ENCODE results near the gene GPSM3. TPM values are rescaled to one million over a fixed set of nuclear protein-coding genes. Genes with fewer than 3 reads are reported as not detected.
"Not testable (repeated sequence)": the region's sequence is repeated elsewhere in the genome, so short reads cannot be mapped to it uniquely, and the experiment has no call there.

Gene GPSM3
- total and polyA plus RNA-seq, 4 donors, result 4.6 to 9.9 (median 9.5) TPM

- H3K36me3 ChIP-seq (ENCODE audit: control insufficient read depth, insufficient read depth, low read length), result peaks cover 28% of the 10 kb centered on the region
- WGBS (ENCODE audit: insufficient coverage), result 0% methylated on average over 8 of the region's 23 CpGs
- H3K27me3 ChIP-seq (ENCODE audit: control insufficient read depth, insufficient read depth, low read length), result no peaks in the 10 kb centered on the region
- H3K4me3 ChIP-seq (ENCODE audit: low read depth, low read length), result peak overlapping the region; percentile 77
- no peaks in the 10 kb centered on the region for H3K9me3 ChIP-seq (ENCODE audit: control insufficient read depth, insufficient read depth, low read length)
- H3K4me1 ChIP-seq (ENCODE audit: control insufficient read depth, insufficient read depth, low read length), result peaks cover 53% of the 10 kb centered on the region
- no peak for DNase-seq (ENCODE audit: low read depth in 4 of 6, low spot score in 6 of 6)
- H3K27ac ChIP-seq (ENCODE audit: low read depth, low read length), result peak overlapping the region; percentile 87
Measured at GRCh38 chr6:32189742-32190053, 2.7 kb downstream of the GPSM3 start.

DNA sequence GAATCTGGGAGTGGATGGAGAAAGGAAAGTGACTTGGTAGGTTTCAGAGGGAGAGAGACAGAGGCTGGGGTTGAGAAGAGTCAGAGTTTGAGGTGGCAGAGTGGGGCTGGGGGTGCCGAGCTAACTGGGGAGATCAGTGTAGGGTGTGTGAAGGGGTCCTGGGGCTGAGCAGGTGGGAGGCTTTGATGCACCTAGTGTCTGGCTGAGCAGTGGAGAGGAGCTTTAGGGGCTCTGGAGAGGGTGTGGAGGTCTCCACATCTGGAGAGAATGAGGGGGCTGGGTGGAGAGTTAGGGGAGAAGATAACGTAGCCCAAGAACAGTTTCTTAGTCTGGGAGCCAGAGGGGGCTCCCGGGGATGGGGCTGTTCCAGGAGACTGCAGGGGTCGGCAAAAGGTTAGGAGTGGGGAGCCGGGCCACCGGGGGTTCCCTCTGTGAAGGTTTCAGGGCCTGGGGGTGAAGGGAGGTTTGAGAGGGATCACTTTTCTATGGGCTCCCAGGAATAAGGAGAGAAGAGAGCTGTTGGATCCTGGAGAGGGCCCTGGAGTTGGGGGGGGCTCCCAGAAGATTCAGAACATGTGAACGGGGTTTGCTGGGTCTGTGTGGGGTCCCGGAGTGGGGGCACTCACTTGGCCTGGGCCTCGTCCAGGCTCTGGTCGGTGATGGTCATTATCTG is 3.2 kb downstream of the GPSM3 start:
- DNase-seq (ENCODE audit: low read depth in 4 of 6, low spot score in 6 of 6), result peak in 2 of 6 donors; percentile 25 to 26
- H3K9me3 ChIP-seq (ENCODE audit: control insufficient read depth, insufficient read depth, low read length), result no peaks in the 10 kb centered on the region
- H3K4me1 ChIP-seq (ENCODE audit: control insufficient read depth, insufficient read depth, low read length), result peaks cover 49% of the 10 kb centered on the region
- peaks cover 30% of the 10 kb centered on the region for H3K36me3 ChIP-seq (ENCODE audit: control insufficient read depth, insufficient read depth, low read length)
- peak overlapping the region; percentile 77 for H3K4me3 ChIP-seq (ENCODE audit: low read depth, low read length)
- H3K27ac ChIP-seq (ENCODE audit: low read depth, low read length), result peak overlapping the region; percentile 87
- no peaks in the 10 kb centered on the region for H3K27me3 ChIP-seq (ENCODE audit: control insufficient read depth, insufficient read depth, low read length)
- WGBS (ENCODE audit: insufficient coverage), result under 1% methylated on average over 10 of the region's 10 CpGs

- peak in 1 of 6 donors; percentile 20 for DNase-seq (ENCODE audit: low read depth in 4 of 6, low spot score in 6 of 6)
- WGBS (ENCODE audit: insufficient coverage), result 13% methylated on average over 8 of the region's 13 CpGs
- H3K27ac ChIP-seq (ENCODE audit: low read depth, low read length), result peak overlapping the region; percentile 87
- no peaks in the 10 kb centered on the region for H3K9me3 ChIP-seq (ENCODE audit: control insufficient read depth, insufficient read depth, low read length)
- no peaks in the 10 kb centered on the region for H3K27me3 ChIP-seq (ENCODE audit: control insufficient read depth, insufficient read depth, low read length)
- peaks cover 37% of the 10 kb centered on the region for H3K36me3 ChIP-seq (ENCODE audit: control insufficient read depth, insufficient read depth, low read length)
- H3K4me3 ChIP-seq (ENCODE audit: low read depth, low read length), result peak overlapping the region; percentile 77
- H3K4me1 ChIP-seq (ENCODE audit: control insufficient read depth, insufficient read depth, low read length), result peaks cover 49% of the 10 kb centered on the region
Measured at GRCh38 chr6:32188381-32189068, 3.9 kb downstream of the GPSM3 start.

GRCh38 chr6:32187725-32188380 is 4.6 kb downstream of the GPSM3 start:
- Histone ChIP-seq H3K27ac (ENCODE audit: low read depth, low read length) (peak overlapping the region; percentile 87), H3K36me3 (ENCODE audit: control insufficient read depth, insufficient read depth, low read length) (peaks cover 44% of the 10 kb centered on the region), H3K4me1 (ENCODE audit: control insufficient read depth, insufficient read depth, low read length) (peaks cover 49% of the 10 kb centered on the region), H3K4me3 (ENCODE audit: low read depth, low read length) (peak overlapping the region; percentile 77)
- not testable (repeated sequence) for DNase-seq (ENCODE audit: low read depth in 4 of 6, low spot score in 6 of 6); H3K9me3 ChIP-seq (ENCODE audit: control insufficient read depth, insufficient read depth, low read length); H3K27me3 ChIP-seq (ENCODE audit: control insufficient read depth, insufficient read depth, low read length)
- WGBS (ENCODE audit: insufficient coverage), result 87% methylated on average over 6 of the region's 18 CpGs

- Histone ChIP-seq H3K27ac (ENCODE audit: low read depth, low read length) (no peak overlapping the region), H3K4me1 (ENCODE audit: control insufficient read depth, insufficient read depth, low read length) (peaks cover 47% of the 10 kb centered on the region), H3K4me3 (ENCODE audit: low read depth, low read length) (no peak overlapping the region), H3K27me3 (ENCODE audit: control insufficient read depth, insufficient read depth, low read length) (no peaks in the 10 kb centered on the region), H3K9me3 (ENCODE audit: control insufficient read depth, insufficient read depth, low read length) (no peaks in the 10 kb centered on the region), H3K36me3 (ENCODE audit: control insufficient read depth, insufficient read depth, low read length) (peaks cover 51% of the 10 kb centered on the region)
- DNase-seq (ENCODE audit: low read depth in 4 of 6, low spot score in 6 of 6), result no peak
- 86% methylated on average over 7 of the region's 12 CpGs for WGBS (ENCODE audit: insufficient coverage)
Measured at GRCh38 chr6:32187009-32187709, 5.3 kb downstream of the GPSM3 start.

- H3K27me3 ChIP-seq (ENCODE audit: control insufficient read depth, insufficient read depth, low read length); H3K9me3 ChIP-seq (ENCODE audit: control insufficient read depth, insufficient read depth, low read length); H3K4me3 ChIP-seq (ENCODE audit: low read depth, low read length); DNase-seq (ENCODE audit: low read depth in 4 of 6, low spot score in 6 of 6); H3K27ac ChIP-seq (ENCODE audit: low read depth, low read length): not testable (repeated sequence)
- H3K4me1 ChIP-seq (ENCODE audit: control insufficient read depth, insufficient read depth, low read length), result peaks cover 41% of the 10 kb centered on the region
- peaks cover 58% of the 10 kb centered on the region for H3K36me3 ChIP-seq (ENCODE audit: control insufficient read depth, insufficient read depth, low read length)
- 87% methylated on average over 5 of the region's 10 CpGs for WGBS (ENCODE audit: insufficient coverage)
Measured at GRCh38 chr6:32186151-32186840, 6.1 kb downstream of the GPSM3 start.

DNA sequence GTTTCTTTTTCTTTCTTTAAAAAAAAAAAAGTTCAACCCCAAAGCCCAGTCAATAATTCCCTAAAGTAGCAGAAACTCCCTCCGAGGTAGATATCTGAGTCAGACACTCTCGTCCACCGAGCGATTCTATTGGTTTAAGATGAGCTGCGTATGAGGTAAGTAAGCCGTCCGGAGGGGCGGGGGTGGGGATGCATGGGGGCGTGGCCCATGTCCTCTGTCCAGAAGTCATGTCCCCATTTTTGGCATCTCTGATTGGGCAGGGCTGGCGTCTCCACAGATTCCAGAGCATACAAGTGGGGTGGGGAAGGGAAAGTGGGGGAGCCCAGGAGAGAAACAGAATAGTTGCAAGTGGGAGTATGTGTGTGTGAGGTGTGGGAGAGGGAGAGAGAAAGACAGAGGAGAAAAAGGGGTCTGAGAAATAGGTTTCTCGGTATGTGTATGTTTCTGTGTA is 6.7 kb downstream of the GPSM3 start:
- H3K27ac ChIP-seq (ENCODE audit: low read depth, low read length); H3K4me3 ChIP-seq (ENCODE audit: low read depth, low read length); H3K9me3 ChIP-seq (ENCODE audit: control insufficient read depth, insufficient read depth, low read length); H3K27me3 ChIP-seq (ENCODE audit: control insufficient read depth, insufficient read depth, low read length): not testable (repeated sequence)
- peaks cover 35% of the 10 kb centered on the region for H3K4me1 ChIP-seq (ENCODE audit: control insufficient read depth, insufficient read depth, low read length)
- peaks cover 63% of the 10 kb centered on the region for H3K36me3 ChIP-seq (ENCODE audit: control insufficient read depth, insufficient read depth, low read length)
- DNase-seq (ENCODE audit: low read depth in 4 of 6, low spot score in 6 of 6), result peak in 1 of 6 donors; percentile 38
- whole genome bisulfite sequencing (ENCODE audit: insufficient coverage), result 17% methylated on average over 9 of the region's 11 CpGs

DNA sequence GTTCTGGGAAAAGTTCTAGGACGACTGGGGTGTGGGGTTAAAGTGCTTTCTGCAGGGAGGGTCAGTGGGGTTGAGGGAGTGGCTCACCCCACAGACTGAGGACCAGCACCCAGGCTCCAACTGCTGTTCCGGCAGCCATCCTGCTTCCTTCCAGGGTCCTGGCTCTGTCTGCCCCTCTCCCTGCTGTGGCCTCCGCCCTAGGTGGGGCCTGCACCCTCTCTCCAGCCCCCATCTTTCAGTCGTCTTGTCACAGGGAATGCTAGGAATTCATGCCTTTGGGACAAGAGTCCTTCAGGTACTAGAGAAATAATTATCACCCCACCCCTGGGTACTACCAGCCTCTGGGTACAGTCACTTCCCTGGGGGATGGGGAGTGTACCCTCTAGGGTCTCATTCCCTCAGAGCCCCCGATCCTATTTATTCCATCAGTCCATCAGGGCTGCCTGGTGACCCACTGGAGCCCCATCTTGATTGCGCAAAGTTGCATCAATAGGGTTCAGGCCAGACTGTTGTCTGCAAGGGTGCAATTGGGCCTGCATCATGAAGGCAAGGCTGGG is 8.3 kb downstream of the GPSM3 start, which contains the start of gene AGER:
TSS of gene AGER (minus strand) at position 170 of the 557 bp plus-strand sequence. CDS start at position 139, 31 bp downstream.
- H3K4me1 ChIP-seq (ENCODE audit: control insufficient read depth, insufficient read depth, low read length), result peaks cover 35% of the 10 kb centered on the region
- H3K9me3 ChIP-seq (ENCODE audit: control insufficient read depth, insufficient read depth, low read length), result no peaks in the 10 kb centered on the region
- no peaks in the 10 kb centered on the region for H3K27me3 ChIP-seq (ENCODE audit: control insufficient read depth, insufficient read depth, low read length)
- H3K36me3 ChIP-seq (ENCODE audit: control insufficient read depth, insufficient read depth, low read length), result peaks cover 69% of the 10 kb centered on the region
- no peak within 1 kb of the TSS for H3K4me3 ChIP-seq (ENCODE audit: low read depth, low read length)
- 88% methylated on average over 4 of the region's 6 CpGs for WGBS (ENCODE audit: insufficient coverage)
- H3K27ac ChIP-seq (ENCODE audit: low read depth, low read length), result no peak within 1 kb of the TSS
- DNase-seq (ENCODE audit: low read depth in 4 of 6, low spot score in 6 of 6), result no peak
